Measurements from ENCODE around the gene KCNQ1.
A peak's percentile ranks its signal among the peaks of the same experiment; 100 is the strongest.

Gene KCNQ1

DNA sequence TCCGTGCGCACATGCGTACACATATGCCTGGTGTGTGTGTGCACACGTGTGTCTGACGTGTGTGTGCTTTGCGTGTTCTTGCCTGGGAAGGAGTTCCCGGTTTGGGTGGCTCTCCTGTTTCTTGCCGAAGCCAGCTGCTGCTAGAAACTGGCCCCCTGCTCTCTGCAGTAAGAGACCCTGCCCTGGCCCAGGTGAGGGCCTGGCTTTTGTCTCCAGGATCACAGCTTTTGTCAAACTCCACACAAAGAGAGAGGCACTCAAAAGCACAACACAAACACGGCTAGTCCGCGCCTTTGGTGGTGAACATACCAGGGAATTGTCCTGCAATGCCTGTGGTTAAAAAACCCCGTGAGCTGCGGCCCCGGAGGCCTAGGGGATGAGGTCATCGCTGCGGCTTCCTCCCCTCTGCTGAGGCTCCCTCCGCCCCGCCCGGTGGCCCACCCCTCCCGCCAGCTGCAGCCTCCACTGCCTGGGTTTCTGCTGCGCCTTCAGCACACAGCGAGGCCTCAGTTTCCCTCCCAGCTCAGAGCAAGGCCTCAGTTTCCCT, 88.9 kb downstream of the KCNQ1 start:
- ATAC-seq (ENCODE audit: insufficient read depth, low read depth) (no peak), DNase-seq (peak; percentile 21)
- peaks cover 3% of the 10 kb centered on the region; the same call in 1 of the 2 replicates for H4K20me1 ChIP-seq (ENCODE audit: insufficient read depth, low read length)
- no peaks in the 10 kb centered on the region for H3K36me3 ChIP-seq (ENCODE audit: insufficient read depth, low read length)
- H3K9ac ChIP-seq (ENCODE audit: low read depth, low read length), result no peak overlapping the region
- TF ChIP-seq EZH2 (IDR thresholded peaks at IDR 0.05; ENCODE audit: borderline replicate concordance, low read depth, low read length, severe bottlenecking), result no peak
- TF ChIP-seq, protein P1, sequence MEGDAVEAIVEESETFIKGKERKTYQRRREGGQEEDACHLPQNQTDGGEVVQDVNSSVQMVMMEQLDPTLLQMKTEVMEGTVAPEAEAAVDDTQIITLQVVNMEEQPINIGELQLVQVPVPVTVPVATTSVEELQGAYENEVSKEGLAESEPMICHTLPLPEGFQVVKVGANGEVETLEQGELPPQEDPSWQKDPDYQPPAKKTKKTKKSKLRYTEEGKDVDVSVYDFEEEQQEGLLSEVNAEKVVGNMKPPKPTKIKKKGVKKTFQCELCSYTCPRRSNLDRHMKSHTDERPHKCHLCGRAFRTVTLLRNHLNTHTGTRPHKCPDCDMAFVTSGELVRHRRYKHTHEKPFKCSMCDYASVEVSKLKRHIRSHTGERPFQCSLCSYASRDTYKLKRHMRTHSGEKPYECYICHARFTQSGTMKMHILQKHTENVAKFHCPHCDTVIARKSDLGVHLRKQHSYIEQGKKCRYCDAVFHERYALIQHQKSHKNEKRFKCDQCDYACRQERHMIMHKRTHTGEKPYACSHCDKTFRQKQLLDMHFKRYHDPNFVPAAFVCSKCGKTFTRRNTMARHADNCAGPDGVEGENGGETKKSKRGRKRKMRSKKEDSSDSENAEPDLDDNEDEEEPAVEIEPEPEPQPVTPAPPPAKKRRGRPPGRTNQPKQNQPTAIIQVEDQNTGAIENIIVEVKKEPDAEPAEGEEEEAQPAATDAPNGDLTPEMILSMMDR (IDR thresholded peaks at IDR 0.05; ENCODE audit: borderline replicate concordance, extremely low read depth, low read length, poor library complexity, severe bottlenecking), result no peak
- H3K27ac ChIP-seq (ENCODE audit: low read length), result no peak overlapping the region
- H3K79me2 ChIP-seq (ENCODE audit: insufficient read depth, low read length), result no peaks in the 10 kb centered on the region
- no peak overlapping the region; the same call in 1 of the 2 replicates for H2AFZ ChIP-seq (ENCODE audit: low read depth, low read length)
- no peak overlapping the region for H3K4me2 ChIP-seq (ENCODE audit: insufficient read depth, low read length)
- no peak overlapping the region for H3K4me3 ChIP-seq (ENCODE audit: low read depth in 1 of 2, low read length in 2 of 2)
- H3K9me3 ChIP-seq (ENCODE audit: insufficient read depth, low read length, severe bottlenecking), result no peaks in the 10 kb centered on the region
- H3K4me1 ChIP-seq (ENCODE audit: insufficient read depth, low read length), result peaks cover 15% of the 10 kb centered on the region
- peaks cover 2% of the 10 kb centered on the region for H3K27me3 ChIP-seq (ENCODE audit: insufficient read depth, low read length, poor library complexity)

DNA sequence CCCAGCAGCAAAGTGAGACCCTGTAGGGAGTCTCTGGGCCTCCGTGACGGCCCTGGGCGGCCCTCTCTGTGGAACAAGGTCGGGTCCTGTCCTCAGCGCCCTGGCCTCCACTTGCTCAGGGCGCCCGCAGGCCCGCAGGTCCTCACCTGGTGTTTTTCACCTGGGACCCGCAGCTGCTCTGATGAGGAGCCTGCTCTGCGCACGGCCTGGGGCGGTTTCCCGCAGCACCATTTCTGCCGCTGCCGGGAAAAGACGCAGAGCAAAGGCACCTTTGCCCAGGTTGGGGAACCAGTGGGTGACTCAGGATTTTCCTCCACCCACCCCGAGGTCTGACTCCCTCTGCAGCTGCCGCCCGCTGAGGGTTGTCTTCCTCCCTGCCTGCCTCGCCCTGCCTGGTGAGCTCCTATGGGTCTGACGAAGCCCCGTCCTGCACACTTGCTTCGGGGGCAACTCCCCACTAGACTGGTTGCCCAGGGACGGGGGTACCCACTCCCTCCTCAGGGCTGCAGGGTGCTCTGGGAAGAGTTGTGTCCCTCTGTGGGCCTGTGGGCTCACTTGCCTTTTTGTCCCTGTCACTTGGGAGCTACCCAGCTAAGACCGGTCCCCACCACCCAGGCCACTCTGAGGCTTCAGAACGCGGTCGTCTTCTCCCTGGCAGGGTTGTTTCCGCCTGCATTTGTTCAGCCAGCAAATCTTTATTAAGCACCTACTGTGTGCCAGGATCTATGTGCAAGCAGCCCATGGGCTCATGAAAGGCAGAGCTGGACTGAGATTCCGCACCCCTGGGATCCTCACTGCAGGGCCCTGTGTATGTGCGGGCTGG, 89.5 kb downstream of the KCNQ1 start:
- Histone ChIP-seq H3K9ac (ENCODE audit: low read depth, low read length) (no peak overlapping the region), H3K27me3 (ENCODE audit: insufficient read depth, low read length, poor library complexity) (peaks cover 2% of the 10 kb centered on the region), H3K4me1 (ENCODE audit: insufficient read depth, low read length) (peaks cover 15% of the 10 kb centered on the region), H3K36me3 (ENCODE audit: insufficient read depth, low read length) (no peaks in the 10 kb centered on the region), H2AFZ (ENCODE audit: low read depth, low read length) (no peak overlapping the region), H3K4me2 (ENCODE audit: insufficient read depth, low read length) (no peak overlapping the region), H3K79me2 (ENCODE audit: insufficient read depth, low read length) (no peaks in the 10 kb centered on the region), H4K20me1 (ENCODE audit: insufficient read depth, low read length) (peaks cover 3% of the 10 kb centered on the region; the same call in 1 of the 2 replicates), H3K27ac (ENCODE audit: low read length) (no peak overlapping the region), H3K4me3 (ENCODE audit: low read depth in 1 of 2, low read length in 2 of 2) (no peak overlapping the region), H3K9me3 (ENCODE audit: insufficient read depth, low read length, severe bottlenecking) (no peaks in the 10 kb centered on the region)
- no peak for DNase-seq
- TF ChIP-seq EZH2 (IDR thresholded peaks at IDR 0.05; ENCODE audit: borderline replicate concordance, low read depth, low read length, severe bottlenecking), result no peak
- TF ChIP-seq, protein P1 (IDR thresholded peaks at IDR 0.05; ENCODE audit: borderline replicate concordance, extremely low read depth, low read length, poor library complexity, severe bottlenecking), result no peak
- no peak for ATAC-seq (ENCODE audit: insufficient read depth, low read depth)

DNA sequence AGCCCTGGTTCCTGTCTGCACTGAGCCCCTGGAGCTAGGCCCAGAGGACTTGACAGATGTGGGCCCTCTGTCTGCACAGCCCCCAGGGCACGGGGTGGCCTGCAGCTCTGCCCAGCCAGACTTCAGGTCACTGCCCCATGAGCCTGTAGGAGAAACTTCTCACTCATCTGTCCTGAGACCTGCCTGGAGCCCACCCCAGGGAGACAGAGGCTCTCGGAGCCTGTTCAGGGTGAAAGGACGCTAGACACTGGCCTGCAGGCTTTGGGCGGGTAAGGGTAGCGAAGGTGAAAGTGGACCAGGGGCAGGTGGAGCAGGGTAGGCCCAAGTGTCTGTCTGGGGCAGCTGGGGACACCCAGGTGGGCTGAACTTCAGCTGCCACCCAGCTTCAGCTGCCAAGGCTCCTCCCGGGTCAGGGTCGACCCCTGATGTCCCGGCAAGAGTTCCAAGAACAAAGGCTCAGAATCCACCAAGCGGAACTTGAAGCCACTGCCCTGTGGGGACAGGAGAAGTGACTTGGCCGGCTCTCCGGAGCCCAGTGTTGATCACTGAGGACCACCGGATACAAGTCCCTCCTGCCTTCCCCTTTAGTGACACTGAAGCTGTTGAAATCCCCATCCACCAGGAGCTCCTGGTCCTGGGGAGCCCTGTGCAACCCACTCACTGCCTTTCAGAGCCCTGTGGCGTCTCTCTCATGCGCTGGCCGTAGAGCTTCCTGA, 90.3 kb downstream of the KCNQ1 start:
- Histone ChIP-seq H3K4me2 (ENCODE audit: insufficient read depth, low read length) (no peak overlapping the region), H3K4me3 (ENCODE audit: low read depth in 1 of 2, low read length in 2 of 2) (no peak overlapping the region), H3K9ac (ENCODE audit: low read depth, low read length) (no peak overlapping the region), H3K79me2 (ENCODE audit: insufficient read depth, low read length) (no peaks in the 10 kb centered on the region), H4K20me1 (ENCODE audit: insufficient read depth, low read length) (peaks cover 3% of the 10 kb centered on the region; the same call in 1 of the 2 replicates), H2AFZ (ENCODE audit: low read depth, low read length) (no peak overlapping the region), H3K4me1 (ENCODE audit: insufficient read depth, low read length) (peaks cover 15% of the 10 kb centered on the region), H3K36me3 (ENCODE audit: insufficient read depth, low read length) (no peaks in the 10 kb centered on the region), H3K9me3 (ENCODE audit: insufficient read depth, low read length, severe bottlenecking) (no peaks in the 10 kb centered on the region), H3K27me3 (ENCODE audit: insufficient read depth, low read length, poor library complexity) (peaks cover 2% of the 10 kb centered on the region), H3K27ac (ENCODE audit: low read length) (no peak overlapping the region)
- DNase-seq (no peak), ATAC-seq (ENCODE audit: insufficient read depth, low read depth) (no peak)
- no peak for TF ChIP-seq EZH2 (IDR thresholded peaks at IDR 0.05; ENCODE audit: borderline replicate concordance, low read depth, low read length, severe bottlenecking)
- TF ChIP-seq, protein P1 (IDR thresholded peaks at IDR 0.05; ENCODE audit: borderline replicate concordance, extremely low read depth, low read length, poor library complexity, severe bottlenecking), result no peak
